H9 (cell line): ENCODE measurements around the gene CADM1. TPM values are rescaled to one million over a fixed set of nuclear protein-coding genes. Genes with fewer than 3 reads are reported as not detected.

Experiments
- DNase-seq: peaks from one replicate; pipeline ENCODE4 v3.0.0-alpha.2; 2017
- H2AFZ ChIP-seq: one replicate; pipeline ENCODE4 v1.6.1; 2013; ENCODE audit warnings: mild to moderate bottlenecking, low read length, control low read depth, moderate library complexity
- H2AK5ac ChIP-seq: 2 replicates; pipeline ENCODE4 v1.6.1; 2013; ENCODE audit warnings: low read length, control low read depth, mixed read lengths; ENCODE audit not compliant: insufficient read length
- H2BK120ac ChIP-seq: one replicate; pipeline ENCODE4 v1.6.1; 2013; ENCODE audit warnings: low read depth, mild to moderate bottlenecking, low read length, control low read depth, inconsistent platforms; ENCODE audit not compliant: poor library complexity, severe bottlenecking
- H2BK12ac ChIP-seq: 2 replicates; pipeline ENCODE4 v1.6.1; 2013; ENCODE audit warnings: low read length, control low read depth, mixed read lengths, low read depth; ENCODE audit not compliant: insufficient read length
- H2BK15ac ChIP-seq: 2 replicates; pipeline ENCODE4 v1.6.1; 2013; ENCODE audit warnings: low read depth, low read length, control low read depth
- H2BK20ac ChIP-seq: one replicate; pipeline ENCODE4 v1.6.1; 2013; ENCODE audit warnings: low read depth, mild to moderate bottlenecking, low read length, control low read depth, inconsistent platforms; ENCODE audit not compliant: poor library complexity, severe bottlenecking
- H2BK5ac ChIP-seq: 2 replicates; pipeline ENCODE4 v1.6.1; 2013; ENCODE audit warnings: low read length, control low read depth, mixed read lengths; ENCODE audit not compliant: insufficient read length
- H3K14ac ChIP-seq: 2 replicates; pipeline ENCODE4 v1.6.1; 2013; ENCODE audit warnings: low read length, control low read depth; ENCODE audit not compliant: insufficient read depth
- H3K18ac ChIP-seq: 2 replicates; pipeline ENCODE4 v1.6.1; 2013; ENCODE audit warnings: low read depth, mild to moderate bottlenecking, mixed read lengths, low read length, control low read depth; ENCODE audit not compliant: insufficient read length
- H3K23ac ChIP-seq: 2 replicates; pipeline ENCODE4 v1.6.1; 2013; ENCODE audit warnings: low read length, control low read depth, mixed read lengths, low read depth; ENCODE audit not compliant: insufficient read length
- H3K23me2 ChIP-seq: 2 replicates; pipeline ENCODE4 v1.6.1; 2013; ENCODE audit warnings: low read depth, mild to moderate bottlenecking, mixed read lengths, low read length, control low read depth; ENCODE audit not compliant: insufficient read length, poor library complexity, severe bottlenecking
- H3K27ac ChIP-seq: 2 replicates; pipeline ENCODE4 v1.5.1; 2013; ENCODE audit warnings: low read length, control low read depth, mixed read lengths, low read depth; ENCODE audit not compliant: insufficient read length
- H3K27me3 ChIP-seq: 2 replicates; pipeline ENCODE4 v1.6.1; 2013; ENCODE audit warnings: low read length, control low read depth, inconsistent platforms; ENCODE audit not compliant: insufficient read depth
- H3K4ac ChIP-seq: 2 replicates; pipeline ENCODE4 v1.6.1; 2013; ENCODE audit warnings: low read depth, mild to moderate bottlenecking, control low read depth, inconsistent platforms, low read length, moderate library complexity
- H3K4me1 ChIP-seq: 2 replicates; pipeline ENCODE4 v1.6.1; 2013; ENCODE audit warnings: low read length, control low read depth, inconsistent platforms; ENCODE audit not compliant: insufficient read depth
- H3K4me2 ChIP-seq: 2 replicates; pipeline ENCODE4 v1.6.1; 2013; ENCODE audit warnings: low read length, control low read depth, mixed read lengths; ENCODE audit not compliant: insufficient read length, insufficient read depth
- H3K56ac ChIP-seq: 2 replicates; pipeline ENCODE4 v1.6.1; 2013; ENCODE audit warnings: low read depth, mild to moderate bottlenecking, mixed read lengths, low read length, control low read depth; ENCODE audit not compliant: insufficient read length
- H3K79me1 ChIP-seq: 2 replicates; pipeline ENCODE4 v1.6.1; 2013; ENCODE audit warnings: low read depth, mild to moderate bottlenecking, moderate library complexity, low read length, control low read depth, inconsistent platforms; ENCODE audit not compliant: insufficient read depth, poor library complexity, severe bottlenecking
- H3K79me2 ChIP-seq: 2 replicates; pipeline ENCODE4 v1.6.1; 2013; ENCODE audit warnings: low read length, control low read depth, inconsistent platforms; ENCODE audit not compliant: insufficient read depth
- H3K9ac ChIP-seq: 2 replicates; pipeline ENCODE4 v1.6.1; 2013; ENCODE audit warnings: low read length, control low read depth, mixed read lengths; ENCODE audit not compliant: insufficient read length; ENCODE audit errors: extremely low read depth
- H3K9me3 ChIP-seq: one replicate; pipeline ENCODE4 v1.6.1; 2013; ENCODE audit warnings: low read depth, low read length, inconsistent platforms; ENCODE audit not compliant: control insufficient read depth
- H3T11ph ChIP-seq: one replicate; pipeline ENCODE4 v1.6.1; 2013; ENCODE audit warnings: mild to moderate bottlenecking, low read length, control low read depth, inconsistent platforms
- H4K20me1 ChIP-seq: one replicate; pipeline ENCODE4 v1.6.1; 2013; ENCODE audit not compliant: control insufficient read depth, insufficient read length, insufficient read depth
- H4K5ac ChIP-seq: 2 replicates; pipeline ENCODE4 v1.6.1; 2013; ENCODE audit warnings: low read depth, mild to moderate bottlenecking, mixed read lengths, low read length, control low read depth; ENCODE audit not compliant: insufficient read length
- H4K8ac ChIP-seq: replicated peaks from 2 replicates; pipeline ENCODE4 v1.6.1; 2013; ENCODE audit warnings: low read length, control low read depth, mixed read lengths, low read depth; ENCODE audit not compliant: insufficient read length
- H4K91ac ChIP-seq: 2 replicates; pipeline ENCODE4 v1.6.1; 2013; ENCODE audit warnings: low read depth, mild to moderate bottlenecking, moderate library complexity, mixed read lengths, low read length, control low read depth; ENCODE audit not compliant: insufficient read length
- H3K27ac Mint-ChIP-seq, 3 experiments: 2 replicates in 2 of 3; 3 replicates in 1 of 3; pipeline ENCODE4 v1.8.0; 2020 to 2021; ENCODE audit warnings: mixed read lengths in 3 of 3, mild to moderate bottlenecking in 1 of 3, moderate library complexity in 1 of 3
- H3K27me3 Mint-ChIP-seq: 2 replicates; pipeline ENCODE4 v1.8.0; 2021; ENCODE audit warnings: low read depth, mild to moderate bottlenecking, moderate library complexity, mixed read lengths
- H3K36me3 Mint-ChIP-seq, 3 experiments: 2 replicates in 2 of 3; 3 replicates in 1 of 3; pipeline ENCODE4 v1.8.0; 2020 to 2021; ENCODE audit warnings: low read depth in 3 of 3, mixed read lengths in 3 of 3; ENCODE audit not compliant: insufficient read depth in 1 of 3
- H3K4me1 Mint-ChIP-seq, 2 experiments: 2 replicates each; pipeline ENCODE4 v1.8.0; 2020; ENCODE audit warnings: mixed read lengths in 2 of 2
- H3K4me3 Mint-ChIP-seq, 2 experiments: 2 replicates in 1 of 2; 3 replicates in 1 of 2; pipeline ENCODE4 v1.8.0; 2020 to 2021; ENCODE audit warnings: mild to moderate bottlenecking in 2 of 2, mixed read lengths in 2 of 2, moderate library complexity in 1 of 2
- H3K9me3 Mint-ChIP-seq, 2 experiments: 2 replicates in 1 of 2; 3 replicates in 1 of 2; pipeline ENCODE4 v1.8.0; 2020; ENCODE audit warnings: mild to moderate bottlenecking in 2 of 2, mixed read lengths in 2 of 2, moderate library complexity in 1 of 2
- WGBS: extraction: QIAGEN DNeasy Blood & Tissue Kit; methylation state at CpG from one replicate; pipeline ENCODE4 v1.1.7; 2013; ENCODE audit warnings: missing lambda C conversion rate, low lambda C conversion rate, mixed read lengths; ENCODE audit not compliant: insufficient read length; ENCODE audit errors: extremely low coverage; 5-methylcytosine and 5-hydroxymethylcytosine counted together
- total RNA-seq: library from RNA; stranded (reverse); gene quantifications from 2 replicates; pipeline ENCODE4 v1.2.1, GENCODE V29; 2021
- TF ChIP-seq, protein P1 (sequence below): fragments of 200-600 bp; sonication (generic); conservative IDR thresholded peaks from 3 replicates; pipeline ENCODE4 v1.8.0; 2021; ENCODE audit warnings: antibody characterized with exemption, mild to moderate bottlenecking

The CADM1 gene
- total RNA-seq, 1 experiment from 2014 or later = 11.9 TPM

- Mint-ChIP-seq H3K4me3 (no peak overlapping the region), H3K36me3 (no peaks in the 10 kb centered on the region; a peak in 2 of 7 replicates), H3K27ac (no peak overlapping the region), H3K9me3 (no peaks in the 10 kb centered on the region; a peak in 1 of 5 replicates), H3K27me3 (peaks cover 3% of the 10 kb centered on the region), H3K4me1 (peaks cover 20 to 43% of the 10 kb centered on the region in 2 experiments)
- no peak overlapping the region for H3K56ac ChIP-seq
- H2AFZ ChIP-seq = no peak overlapping the region
- H3K27me3 ChIP-seq = no peaks in the 10 kb centered on the region
- H3K27ac ChIP-seq = no peak overlapping the region
- peaks cover 7% of the 10 kb centered on the region for H3K4me1 ChIP-seq
- no peak overlapping the region for H2BK120ac ChIP-seq
- TF ChIP-seq, protein P1, sequence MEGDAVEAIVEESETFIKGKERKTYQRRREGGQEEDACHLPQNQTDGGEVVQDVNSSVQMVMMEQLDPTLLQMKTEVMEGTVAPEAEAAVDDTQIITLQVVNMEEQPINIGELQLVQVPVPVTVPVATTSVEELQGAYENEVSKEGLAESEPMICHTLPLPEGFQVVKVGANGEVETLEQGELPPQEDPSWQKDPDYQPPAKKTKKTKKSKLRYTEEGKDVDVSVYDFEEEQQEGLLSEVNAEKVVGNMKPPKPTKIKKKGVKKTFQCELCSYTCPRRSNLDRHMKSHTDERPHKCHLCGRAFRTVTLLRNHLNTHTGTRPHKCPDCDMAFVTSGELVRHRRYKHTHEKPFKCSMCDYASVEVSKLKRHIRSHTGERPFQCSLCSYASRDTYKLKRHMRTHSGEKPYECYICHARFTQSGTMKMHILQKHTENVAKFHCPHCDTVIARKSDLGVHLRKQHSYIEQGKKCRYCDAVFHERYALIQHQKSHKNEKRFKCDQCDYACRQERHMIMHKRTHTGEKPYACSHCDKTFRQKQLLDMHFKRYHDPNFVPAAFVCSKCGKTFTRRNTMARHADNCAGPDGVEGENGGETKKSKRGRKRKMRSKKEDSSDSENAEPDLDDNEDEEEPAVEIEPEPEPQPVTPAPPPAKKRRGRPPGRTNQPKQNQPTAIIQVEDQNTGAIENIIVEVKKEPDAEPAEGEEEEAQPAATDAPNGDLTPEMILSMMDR = no peak
- no peak overlapping the region for H3T11ph ChIP-seq
- H4K20me1 ChIP-seq = no peaks in the 10 kb centered on the region
- H3K9me3 ChIP-seq = no peaks in the 10 kb centered on the region
- H2BK12ac ChIP-seq = no peak overlapping the region
- no peak overlapping the region for H2AK5ac ChIP-seq
- no peak overlapping the region for H3K14ac ChIP-seq
- no peak overlapping the region for H4K8ac ChIP-seq
- no peaks in the 10 kb centered on the region for H3K23me2 ChIP-seq
- no peak overlapping the region for H3K9ac ChIP-seq
- H2BK5ac ChIP-seq = no peak overlapping the region
- WGBS = no CpG with 5 or more reads among the region's 4 CpGs
- no peak overlapping the region for H3K23ac ChIP-seq
- H4K5ac ChIP-seq = no peak overlapping the region
- H2BK20ac ChIP-seq = no peak overlapping the region
- no peaks in the 10 kb centered on the region for H3K79me2 ChIP-seq
- H3K4ac ChIP-seq = no peak overlapping the region
- H2BK15ac ChIP-seq = no peak overlapping the region
- H3K79me1 ChIP-seq = no peaks in the 10 kb centered on the region
- no peak overlapping the region for H4K91ac ChIP-seq
- H3K18ac ChIP-seq = no peak overlapping the region
- peak; percentile 87 for DNase-seq
- no peak overlapping the region for H3K4me2 ChIP-seq
Observed at GRCh38 chr11:115257678-115258077, 246.5 kb downstream of the CADM1 start.
